22Rv1 (cell line): ENCODE results near the gene TRIM72.

Source experiments
- H3K27ac ChIP-seq: fragments of 450-650 bp; 2 replicates; pipeline ENCODE4 v1.5.1; 2017
- ZFX ChIP-seq: fragments of 450-650 bp; IDR thresholded peaks from 2 replicates; pipeline ENCODE4 v1.6.1; 2017; ENCODE audit warnings: antibody characterized with exemption, borderline replicate concordance
- TF ChIP-seq, protein P1 (sequence below): fragments of 450-650 bp; IDR thresholded peaks from 2 replicates; pipeline ENCODE4 v1.5.1; 2017; ENCODE audit warnings: mild to moderate bottlenecking

Gene TRIM72

DNA sequence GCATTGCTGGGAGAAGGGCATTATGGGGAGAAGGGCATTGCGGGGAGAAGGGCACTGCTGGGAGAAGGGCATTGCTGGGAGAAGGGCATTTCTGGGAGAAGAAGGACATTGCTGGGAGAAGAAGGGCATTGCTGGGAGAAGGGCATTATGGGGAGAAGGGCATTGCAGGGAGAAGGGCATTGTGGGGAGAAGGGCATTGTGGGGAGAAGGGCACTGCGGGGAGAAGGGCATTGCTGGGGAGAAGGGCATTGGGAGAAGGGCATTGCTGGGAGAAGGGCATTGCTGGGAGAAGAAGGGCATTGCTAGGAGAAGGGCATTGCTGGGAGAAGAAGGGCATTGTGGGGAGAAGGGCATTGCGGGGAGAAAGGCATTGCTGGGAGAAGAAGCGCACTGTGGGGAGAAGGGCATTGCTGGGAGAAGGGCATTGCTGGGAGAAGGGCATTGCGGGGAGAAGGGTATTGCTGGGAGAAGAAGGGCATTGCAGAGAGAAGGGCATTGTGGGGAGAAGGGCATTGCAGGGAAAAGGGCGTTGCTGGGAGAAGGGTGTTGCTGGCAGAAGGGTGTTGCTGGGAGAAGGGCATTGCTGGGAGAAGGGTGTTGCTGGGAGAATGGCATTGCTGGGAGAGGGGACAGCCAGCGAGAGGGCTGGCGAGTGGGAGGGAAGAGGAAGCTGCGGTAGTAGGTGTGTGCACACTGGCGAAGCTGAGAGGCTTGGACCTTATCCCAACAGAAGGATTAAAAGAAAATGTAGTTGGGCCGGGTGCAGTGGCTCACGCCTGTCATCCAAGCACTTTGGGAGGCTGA, 7.6 kb downstream of the TRIM72 start:
- TF ChIP-seq, protein P1, sequence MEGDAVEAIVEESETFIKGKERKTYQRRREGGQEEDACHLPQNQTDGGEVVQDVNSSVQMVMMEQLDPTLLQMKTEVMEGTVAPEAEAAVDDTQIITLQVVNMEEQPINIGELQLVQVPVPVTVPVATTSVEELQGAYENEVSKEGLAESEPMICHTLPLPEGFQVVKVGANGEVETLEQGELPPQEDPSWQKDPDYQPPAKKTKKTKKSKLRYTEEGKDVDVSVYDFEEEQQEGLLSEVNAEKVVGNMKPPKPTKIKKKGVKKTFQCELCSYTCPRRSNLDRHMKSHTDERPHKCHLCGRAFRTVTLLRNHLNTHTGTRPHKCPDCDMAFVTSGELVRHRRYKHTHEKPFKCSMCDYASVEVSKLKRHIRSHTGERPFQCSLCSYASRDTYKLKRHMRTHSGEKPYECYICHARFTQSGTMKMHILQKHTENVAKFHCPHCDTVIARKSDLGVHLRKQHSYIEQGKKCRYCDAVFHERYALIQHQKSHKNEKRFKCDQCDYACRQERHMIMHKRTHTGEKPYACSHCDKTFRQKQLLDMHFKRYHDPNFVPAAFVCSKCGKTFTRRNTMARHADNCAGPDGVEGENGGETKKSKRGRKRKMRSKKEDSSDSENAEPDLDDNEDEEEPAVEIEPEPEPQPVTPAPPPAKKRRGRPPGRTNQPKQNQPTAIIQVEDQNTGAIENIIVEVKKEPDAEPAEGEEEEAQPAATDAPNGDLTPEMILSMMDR, result no peak
- TF ChIP-seq ZFX, result no peak
- no peak overlapping the region for H3K27ac ChIP-seq

DNA sequence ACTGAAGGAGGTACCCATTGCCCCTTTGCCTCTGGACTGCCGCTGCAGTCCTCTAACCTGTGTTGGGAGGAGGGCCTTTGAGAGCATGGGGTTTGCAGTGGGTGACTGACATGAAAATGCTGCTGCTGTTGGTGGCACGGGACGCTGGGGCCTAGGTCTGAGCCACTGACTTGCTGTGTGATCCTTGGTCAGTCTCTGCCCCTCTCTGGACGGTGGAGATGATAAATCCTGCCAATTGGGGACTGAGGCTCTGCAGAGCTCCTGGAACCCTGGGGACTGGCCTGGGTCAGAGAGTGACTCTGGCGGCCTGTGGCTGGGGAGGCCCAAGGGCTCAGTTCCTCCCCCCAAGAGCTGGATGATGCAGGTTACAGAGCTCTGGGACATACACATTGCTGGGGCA, 9.1 kb downstream of the TRIM72 start:
- no peak overlapping the region for H3K27ac ChIP-seq
- TF ChIP-seq, protein P1, result no peak

DNA sequence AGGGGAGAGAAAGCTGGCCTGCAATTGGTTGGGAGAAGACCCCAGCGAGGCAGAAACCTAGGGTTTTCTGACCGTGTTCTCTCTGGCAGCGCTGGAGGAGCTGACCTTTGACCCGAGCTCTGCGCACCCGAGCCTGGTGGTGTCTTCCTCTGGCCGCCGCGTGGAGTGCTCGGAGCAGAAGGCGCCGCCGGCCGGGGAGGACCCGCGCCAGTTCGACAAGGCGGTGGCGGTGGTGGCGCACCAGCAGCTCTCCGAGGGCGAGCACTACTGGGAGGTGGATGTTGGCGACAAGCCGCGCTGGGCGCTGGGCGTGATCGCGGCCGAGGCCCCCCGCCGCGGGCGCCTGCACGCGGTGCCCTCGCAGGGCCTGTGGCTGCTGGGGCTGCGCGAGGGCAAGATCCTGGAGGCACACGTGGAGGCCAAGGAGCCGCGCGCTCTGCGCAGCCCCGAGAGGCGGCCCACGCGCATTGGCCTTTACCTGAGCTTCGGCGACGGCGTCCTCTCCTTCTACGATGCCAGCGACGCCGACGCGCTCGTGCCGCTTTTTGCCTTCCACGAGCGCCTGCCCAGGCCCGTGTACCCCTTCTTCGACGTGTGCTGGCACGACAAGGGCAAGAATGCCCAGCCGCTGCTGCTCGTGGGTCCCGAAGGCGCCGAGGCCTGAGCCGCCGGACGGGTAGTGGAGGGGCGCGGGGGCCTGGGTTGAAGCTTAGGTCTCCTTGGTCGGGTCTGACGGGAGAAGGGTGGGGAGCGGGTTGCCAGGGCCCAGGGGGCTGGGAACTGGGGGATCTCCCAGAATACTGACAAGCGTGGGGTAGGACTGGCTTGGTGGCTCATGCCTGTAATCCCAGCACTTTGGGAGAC, 10.4 kb downstream of the TRIM72 start:
- TF ChIP-seq, protein P1, result no peak
- no peak for TF ChIP-seq ZFX
- H3K27ac ChIP-seq, result no peak overlapping the region

- TF ChIP-seq ZFX, result no peak
- TF ChIP-seq, protein P1, result no peak
- H3K27ac ChIP-seq, result no peak overlapping the region
Measured at GRCh38 chr16:31225193-31225592, 11.3 kb downstream of the TRIM72 start.

- H3K27ac ChIP-seq, result no peak overlapping the region
- TF ChIP-seq, protein P1, result no peak
- TF ChIP-seq ZFX, result no peak
Measured at GRCh38 chr16:31228206-31228605, 14.3 kb downstream of the TRIM72 start.

- H3K27ac ChIP-seq, result no peak overlapping the region
- TF ChIP-seq, protein P1, result no peak
- no peak for TF ChIP-seq ZFX
Measured at GRCh38 chr16:31229501-31229900, 15.6 kb downstream of the TRIM72 start.

DNA sequence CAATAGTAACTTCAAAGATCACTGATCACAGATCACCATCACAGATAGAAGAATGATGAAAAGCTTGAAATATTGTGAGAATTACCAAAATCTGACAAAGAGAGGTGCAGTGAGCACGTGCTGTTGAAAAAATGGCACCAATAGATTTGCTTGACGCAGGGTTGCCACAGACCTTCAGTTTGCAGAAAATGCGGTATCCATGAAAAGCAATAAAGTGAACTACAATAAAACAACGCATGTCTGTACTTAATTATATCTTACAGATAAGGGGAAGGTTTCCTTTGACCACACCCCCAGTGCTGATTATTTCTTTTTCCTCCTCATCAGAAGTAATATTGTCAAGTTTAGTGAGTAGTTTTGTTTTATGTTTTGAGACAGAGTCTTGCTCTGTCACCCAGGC, 24.1 kb downstream of the TRIM72 start:
- TF ChIP-seq, protein P1, result no peak
- TF ChIP-seq ZFX, result no peak

More for the DNA sequence above, 24.1 kb downstream of the TRIM72 start:
- H3K27ac ChIP-seq, result no peak overlapping the region
